Measurements from ENCODE around the gene PRDM16.

- TF ChIP-seq CTCF (IDR thresholded peaks at IDR 0.05) (no peak), POLR2A (IDR thresholded peaks at IDR 0.05) (no peak)
These were observed 157.2 kb downstream of the PRDM16 start for GRCh38 chr1:3226191-3226590.

All from testis (tissue), 2 donors.